BLaER1 (cell line): ENCODE results near the gene ZNF211.

Experiments
- H3K27ac ChIP-seq: shearing (Covaris generic); formaldehyde crosslinking; 2 replicates; pipeline ENCODE4 v1.8.1; 2022
- H3K27me3 ChIP-seq: shearing (Covaris generic); formaldehyde crosslinking; 2 replicates; pipeline ENCODE4 v1.8.1; 2022
- H3K36me3 ChIP-seq: shearing (Covaris generic); formaldehyde crosslinking; 2 replicates; pipeline ENCODE4 v1.8.1; 2022
- H3K4me1 ChIP-seq: shearing (Covaris generic); formaldehyde crosslinking; 2 replicates; pipeline ENCODE4 v1.8.1; 2022
- H3K4me2 ChIP-seq: shearing (Covaris generic); formaldehyde crosslinking; 2 replicates; pipeline ENCODE4 v1.8.1; 2022
- H3K4me3 ChIP-seq: shearing (Covaris generic); formaldehyde crosslinking; 2 replicates; pipeline ENCODE4 v1.8.1; 2022
- H3K9ac ChIP-seq: shearing (Covaris generic); formaldehyde crosslinking; 2 replicates; pipeline ENCODE4 v1.8.1; 2022
- H3K9me3 ChIP-seq: shearing (Covaris generic); formaldehyde crosslinking; 2 replicates; pipeline ENCODE4 v1.8.1; 2022
- H4K20me1 ChIP-seq: shearing (Covaris generic); formaldehyde crosslinking; 2 replicates; pipeline ENCODE4 v1.8.1; 2022
- Cebpa-rat ChIP-seq: shearing (Covaris generic); IDR thresholded peaks from 2 replicates; pipeline ENCODE4 v1.8.1; 2022

Gene ZNF211

DNA sequence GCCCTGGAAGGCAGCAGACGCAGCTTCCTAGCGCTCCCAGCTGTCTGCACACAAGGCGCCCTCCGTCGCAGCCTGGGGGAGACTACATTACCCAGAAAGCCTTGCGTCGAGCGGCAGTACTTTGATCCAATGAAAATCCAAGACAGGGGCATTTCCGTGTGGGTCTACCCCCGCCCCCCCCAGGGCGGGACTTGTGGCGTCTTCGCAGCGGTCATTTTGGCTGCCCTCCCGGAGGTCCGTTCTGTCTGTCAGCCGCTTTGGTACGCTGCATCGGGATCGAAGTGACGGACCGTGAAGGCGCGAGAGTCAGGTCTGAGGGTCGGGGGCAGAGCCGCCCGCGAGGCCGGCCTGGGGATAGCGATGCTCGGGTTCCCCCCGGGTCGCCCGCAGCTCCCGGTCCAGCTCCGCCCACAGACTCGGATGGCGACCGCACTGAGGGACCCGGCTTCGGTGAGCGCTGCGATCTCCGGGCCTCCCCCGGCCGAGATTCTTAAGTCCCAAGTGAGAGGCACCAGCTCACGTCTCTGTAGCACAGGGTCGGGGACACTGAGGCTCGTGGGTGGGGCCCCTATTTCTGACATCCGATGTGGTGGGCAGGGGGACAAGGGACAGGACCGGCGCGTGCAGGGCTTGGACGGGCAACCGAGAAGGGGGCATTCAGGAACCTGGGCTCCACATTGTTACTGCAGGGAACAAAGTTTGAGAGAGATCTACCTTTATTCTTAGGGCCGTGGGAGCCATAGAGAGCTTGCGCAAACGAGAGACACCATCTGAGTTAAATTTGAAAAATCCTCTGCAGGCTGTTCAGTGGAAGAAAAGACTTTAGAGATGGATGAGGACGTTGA is at the start of gene ZNF211:
Gene ZNF211, plus strand, starts transcription at position 182 of the 845 bp plus-strand sequence. Its CDS starts 179 bp downstream, at position 361.
- Histone ChIP-seq H3K36me3 (peaks cover 65% of the 10 kb centered on the region), H3K9ac (peak within 1 kb of the TSS; percentile 88), H3K9me3 (peaks cover 28% of the 10 kb centered on the region), H3K4me2 (peak within 1 kb of the TSS; percentile 94), H4K20me1 (no peaks in the 10 kb centered on the region), H3K4me3 (peak within 1 kb of the TSS; percentile 98), H3K27ac (peak within 1 kb of the TSS; percentile 74), H3K27me3 (no peaks in the 10 kb centered on the region), H3K4me1 (peaks cover 10% of the 10 kb centered on the region)
- no peak for TF ChIP-seq Cebpa-rat

DNA sequence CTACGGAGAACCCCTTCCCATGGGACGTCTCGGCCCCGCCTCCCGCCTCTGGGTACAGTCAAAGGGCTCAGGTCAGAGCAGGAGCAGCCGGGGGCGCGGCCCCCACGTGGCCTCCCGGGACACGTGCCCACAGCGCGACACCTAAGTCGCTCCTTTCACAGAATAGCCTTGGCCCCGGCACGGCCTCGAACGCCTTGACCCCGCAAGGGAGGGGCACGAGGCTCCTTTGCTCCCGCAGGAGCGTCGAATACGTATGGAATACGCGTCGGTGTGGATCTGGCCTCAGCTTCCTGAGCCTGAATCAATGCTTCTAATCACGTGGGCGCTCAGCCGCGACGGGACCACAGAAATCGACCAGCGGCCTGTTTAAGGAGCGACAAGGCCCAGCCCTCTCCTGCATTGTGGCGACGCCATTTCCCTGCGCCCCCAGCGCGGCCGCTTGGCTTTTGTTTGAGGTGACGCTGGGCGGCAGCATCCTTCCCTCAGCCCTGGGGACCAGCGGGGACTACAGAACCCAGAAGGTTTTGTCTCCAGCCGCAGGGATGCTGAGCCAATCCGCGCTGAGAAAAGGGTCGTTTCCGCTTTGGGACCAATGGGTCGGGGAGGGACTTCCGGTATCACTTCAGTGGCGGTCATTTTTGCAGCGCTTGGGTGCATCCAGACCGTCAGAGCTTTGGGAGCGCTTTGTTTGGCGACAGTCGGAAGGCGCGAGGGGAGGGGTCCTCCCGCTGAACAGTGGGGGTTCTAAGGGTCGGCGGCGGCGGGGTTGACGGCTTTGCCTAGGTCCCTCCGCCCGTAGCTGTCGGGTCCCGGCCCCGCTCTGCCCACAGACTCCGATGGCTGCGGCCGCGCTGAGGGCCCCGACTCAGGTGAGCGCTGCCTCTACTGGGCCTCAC is 49.2 kb upstream of the ZNF211 start, which contains the start of gene ZIK1:
Gene ZIK1, plus strand, starts transcription at position 625 of the 896 bp plus-strand sequence. Its CDS starts 212 bp downstream, at position 837.
- Histone ChIP-seq H3K4me2 (peak within 1 kb of the TSS; percentile 92), H3K4me1 (peaks cover 25% of the 10 kb centered on the region), H3K4me3 (peak within 1 kb of the TSS; percentile 87), H3K27ac (peak within 1 kb of the TSS; percentile 94), H3K27me3 (no peaks in the 10 kb centered on the region), H3K9me3 (peaks cover 58% of the 10 kb centered on the region), H4K20me1 (no peaks in the 10 kb centered on the region), H3K36me3 (peaks cover 41% of the 10 kb centered on the region), H3K9ac (peak within 1 kb of the TSS; percentile 93)
- TF ChIP-seq Cebpa-rat, result no peak

DNA sequence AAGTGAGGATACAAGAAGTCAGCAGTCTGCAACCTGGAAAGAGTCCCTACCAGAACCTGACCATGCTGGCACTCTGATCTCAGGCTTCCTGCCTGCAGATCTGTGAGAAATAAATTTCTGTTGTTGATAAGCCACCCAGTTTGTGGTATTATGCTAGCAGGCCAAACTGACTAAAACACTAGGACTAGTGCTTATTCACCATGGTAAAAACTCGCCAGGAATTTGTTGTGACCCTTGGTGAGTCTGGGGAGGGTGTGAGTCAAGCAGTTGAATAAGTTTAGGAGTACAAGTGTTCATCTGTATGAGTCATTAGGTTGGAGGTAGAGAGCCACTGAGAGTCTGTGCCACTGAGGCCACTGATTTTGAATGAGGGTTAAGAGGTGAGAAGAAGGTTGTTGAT is 45.4 kb upstream of the ZNF211 start:
- H3K4me1 ChIP-seq, result peaks cover 20% of the 10 kb centered on the region
- H3K27me3 ChIP-seq, result no peaks in the 10 kb centered on the region
- peak overlapping the region; percentile 49; the same call in 1 of the 2 replicates for H3K4me3 ChIP-seq
- no peak overlapping the region for H3K9ac ChIP-seq
- peaks cover 90% of the 10 kb centered on the region for H3K9me3 ChIP-seq
- TF ChIP-seq Cebpa-rat, result no peak
- peaks cover 79% of the 10 kb centered on the region for H3K36me3 ChIP-seq
- H4K20me1 ChIP-seq, result no peaks in the 10 kb centered on the region
- no peak overlapping the region for H3K4me2 ChIP-seq
- H3K27ac ChIP-seq, result no peak overlapping the region

DNA sequence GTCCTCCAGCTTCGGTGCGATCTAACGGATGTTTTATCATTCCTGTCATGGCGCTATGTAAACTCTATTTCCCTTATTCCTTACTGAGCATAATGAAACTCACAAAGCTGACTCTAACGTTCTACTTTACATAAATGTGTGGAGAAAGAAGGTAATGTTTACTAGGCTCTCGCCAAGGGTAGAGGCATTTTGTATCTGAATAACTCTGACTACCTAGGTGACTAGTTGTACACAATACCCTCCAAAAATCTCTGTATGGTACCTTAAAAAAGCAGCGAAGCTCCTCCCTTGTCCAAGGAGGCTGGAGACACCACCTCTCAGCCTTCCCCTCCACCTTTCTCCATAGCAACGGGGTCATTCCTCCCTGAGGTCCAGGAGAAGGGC is 33.6 kb upstream of the ZNF211 start:
- Histone ChIP-seq H3K9me3 (peaks cover 17% of the 10 kb centered on the region; the same call in 1 of the 2 replicates), H3K9ac (peak overlapping the region; percentile 88), H3K27ac (0 out of 2 replicates have a peak overlapping the region, but pooled peaks have one; percentile 71), H3K36me3 (peaks cover 32% of the 10 kb centered on the region), H3K4me2 (peak overlapping the region; percentile 99), H3K4me1 (peaks cover 24% of the 10 kb centered on the region), H3K27me3 (no peaks in the 10 kb centered on the region), H3K4me3 (peak overlapping the region; percentile 97), H4K20me1 (0 out of 2 replicates have a peak, but pooled peaks cover 5% of the 10 kb centered on the region)
- TF ChIP-seq Cebpa-rat, result no peak

DNA sequence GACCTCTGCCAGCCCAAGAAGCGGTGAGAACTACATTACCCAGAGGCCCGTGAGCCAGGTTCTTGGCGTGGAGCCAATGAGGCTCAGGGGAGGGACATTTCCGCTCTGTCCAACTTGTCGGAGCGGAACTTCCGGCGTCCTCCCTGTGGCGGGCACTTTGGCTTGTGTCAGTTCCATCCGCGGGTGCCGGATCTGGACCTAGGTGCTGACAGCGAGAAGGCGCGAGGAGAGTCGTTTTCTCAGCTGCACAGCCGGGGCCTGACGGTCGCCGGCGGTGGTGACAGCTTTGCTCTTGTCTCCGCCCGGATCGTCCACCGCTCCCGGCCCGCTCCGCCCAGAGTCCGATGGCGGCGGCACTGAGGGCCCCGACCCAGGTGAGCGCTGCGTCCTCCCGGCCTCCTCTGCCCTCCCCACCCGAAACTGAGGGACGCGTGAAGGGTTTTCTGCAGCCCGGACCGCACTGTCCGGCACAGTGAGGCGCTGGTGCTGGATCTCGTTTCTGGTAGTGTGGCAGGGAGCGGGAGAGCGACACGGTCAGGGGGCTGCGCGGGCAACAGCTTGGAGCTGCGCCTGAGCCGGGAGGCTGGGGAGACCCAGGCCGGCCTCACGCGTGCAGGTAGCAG is 33.1 kb upstream of the ZNF211 start, which contains the start of gene ZNF530:
Gene ZNF530, plus strand, starts transcription at position 125 of the 623 bp plus-strand sequence. CDS start 4,461 bp downstream, outside the sequence.
- Histone ChIP-seq H4K20me1 (0 out of 2 replicates have a peak, but pooled peaks cover 5% of the 10 kb centered on the region), H3K9me3 (peaks cover 22% of the 10 kb centered on the region; the same call in 1 of the 2 replicates), H3K4me3 (peak within 1 kb of the TSS; percentile 97), H3K9ac (peak within 1 kb of the TSS; percentile 88), H3K4me1 (peaks cover 24% of the 10 kb centered on the region), H3K36me3 (peaks cover 37% of the 10 kb centered on the region), H3K4me2 (peak within 1 kb of the TSS; percentile 99), H3K27ac (peak within 1 kb of the TSS; percentile 71), H3K27me3 (no peaks in the 10 kb centered on the region)
- TF ChIP-seq Cebpa-rat, result no peak

DNA sequence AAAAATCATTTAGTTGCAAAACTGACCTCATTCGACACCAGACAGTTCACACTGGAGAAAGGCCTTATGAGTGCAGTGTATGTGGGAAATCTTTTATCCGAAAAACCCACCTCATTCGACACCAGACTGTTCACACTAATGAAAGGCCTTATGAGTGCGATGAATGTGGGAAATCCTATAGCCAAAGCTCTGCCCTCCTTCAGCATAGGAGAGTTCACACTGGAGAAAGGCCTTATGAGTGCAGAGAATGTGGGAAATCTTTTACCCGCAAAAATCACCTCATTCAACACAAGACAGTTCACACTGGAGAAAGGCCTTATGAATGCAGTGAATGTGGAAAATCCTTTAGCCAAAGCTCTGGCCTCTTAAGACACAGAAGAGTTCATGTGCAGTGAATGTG is 26.0 kb upstream of the ZNF211 start:
- no peaks in the 10 kb centered on the region for H3K27me3 ChIP-seq
- no peak overlapping the region for H3K4me2 ChIP-seq
- H3K27ac ChIP-seq, result no peak overlapping the region
- no peak overlapping the region for H3K9ac ChIP-seq
- H3K9me3 ChIP-seq, result peaks cover 71% of the 10 kb centered on the region
- no peak overlapping the region for H3K4me3 ChIP-seq
- TF ChIP-seq Cebpa-rat, result no peak
- no peaks in the 10 kb centered on the region for H4K20me1 ChIP-seq
- H3K36me3 ChIP-seq, result peaks cover 76% of the 10 kb centered on the region
- H3K4me1 ChIP-seq, result peaks cover 22% of the 10 kb centered on the region

DNA sequence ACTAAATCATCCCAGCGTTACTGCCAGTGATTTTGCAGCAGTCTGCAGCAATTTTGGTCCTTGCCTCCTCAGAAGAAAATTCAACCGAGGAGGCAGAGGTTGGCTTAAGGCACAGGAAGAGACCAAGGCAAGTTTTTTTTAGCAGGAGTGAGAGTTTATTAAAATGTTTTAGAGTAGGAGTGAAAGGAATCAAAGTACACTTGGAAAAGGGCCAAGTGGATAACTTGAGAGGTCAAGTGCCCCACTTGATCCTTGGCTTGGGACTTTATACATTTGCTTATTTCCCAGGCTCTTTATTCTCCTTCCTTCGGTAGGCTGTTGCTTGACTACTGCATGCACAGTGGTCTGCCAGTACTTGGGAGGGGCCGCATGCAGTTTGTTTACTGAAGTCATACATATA is 21.9 kb upstream of the ZNF211 start:
- Histone ChIP-seq H3K4me3 (no peak overlapping the region), H3K4me1 (peaks cover 27% of the 10 kb centered on the region), H3K36me3 (peaks cover 47% of the 10 kb centered on the region), H3K4me2 (no peak overlapping the region), H3K27me3 (no peaks in the 10 kb centered on the region), H3K9me3 (peaks cover 57% of the 10 kb centered on the region), H4K20me1 (no peaks in the 10 kb centered on the region), H3K27ac (no peak overlapping the region), H3K9ac (no peak overlapping the region)
- TF ChIP-seq Cebpa-rat, result no peak

DNA sequence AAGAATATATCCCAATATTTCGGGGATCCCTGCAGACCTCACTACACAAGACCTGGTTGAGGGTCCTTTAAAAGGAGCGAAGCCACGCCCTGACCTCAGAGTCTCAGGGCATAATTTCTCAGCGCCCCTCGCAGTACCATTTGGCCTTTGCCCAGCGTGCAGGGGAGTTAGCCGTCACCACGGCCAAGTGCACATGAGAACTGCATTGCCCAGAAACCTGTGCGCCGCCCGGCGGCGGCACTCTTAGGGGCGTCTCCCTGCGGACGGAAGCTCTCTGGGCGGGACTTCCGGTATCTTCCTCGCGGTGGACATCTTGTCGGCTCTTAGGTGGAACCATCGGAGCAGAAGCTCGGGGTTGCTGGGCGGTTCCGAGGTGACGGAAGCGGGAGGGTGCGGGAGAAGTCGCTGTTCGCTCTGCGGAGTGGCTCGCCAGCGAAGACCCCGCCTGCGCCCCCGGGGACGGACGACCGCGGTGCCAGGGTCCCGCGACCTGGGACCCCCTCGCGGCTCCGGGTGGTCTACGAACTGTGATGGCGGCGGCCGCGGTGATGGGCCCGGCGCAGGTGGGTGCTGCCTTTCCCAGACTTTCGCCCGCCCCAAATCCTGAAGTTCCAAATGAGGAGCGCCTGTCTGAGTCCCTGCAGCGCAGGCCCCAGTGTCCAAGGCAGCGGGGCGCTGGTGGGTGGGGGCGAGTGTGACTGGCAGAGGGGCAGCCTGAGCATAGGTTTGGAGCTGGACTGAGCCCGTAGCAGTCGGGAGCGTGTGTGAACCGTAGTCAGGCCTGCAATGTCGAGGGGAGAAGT is 18.8 kb upstream of the ZNF211 start, which contains the start of gene ZNF134:
Gene ZNF134, plus strand, starts transcription at position 302 of the 803 bp plus-strand sequence. CDS start 5,227 bp downstream, outside the sequence.
- peak within 1 kb of the TSS; percentile 94 for H3K27ac ChIP-seq
- no peaks in the 10 kb centered on the region for H4K20me1 ChIP-seq
- peak within 1 kb of the TSS; percentile 97 for H3K4me3 ChIP-seq
- peaks cover 53% of the 10 kb centered on the region for H3K36me3 ChIP-seq
- H3K27me3 ChIP-seq, result no peaks in the 10 kb centered on the region
- no peak for TF ChIP-seq Cebpa-rat
- peak within 1 kb of the TSS; percentile 94 for H3K9ac ChIP-seq
- peaks cover 13% of the 10 kb centered on the region for H3K4me1 ChIP-seq
- peak within 1 kb of the TSS; percentile 78 for H3K4me2 ChIP-seq
- H3K9me3 ChIP-seq, result peaks cover 72% of the 10 kb centered on the region
